Erythroblast (primary cell): ENCODE data around the gene B3GAT2.

Experiments
- GATA1 ChIP-seq: IDR thresholded peaks from 2 replicates; pipeline ENCODE4 v1.6.1; 2011; ENCODE audit warnings: low read depth, mild to moderate bottlenecking, control low read depth, low read length, moderate library complexity
- POLR2A ChIP-seq: IDR thresholded peaks from 2 replicates; pipeline ENCODE4 v1.6.1; 2011; ENCODE audit warnings: mild to moderate bottlenecking, low read length

- no peak for TF ChIP-seq POLR2A
- no peak for TF ChIP-seq GATA1
These were observed 107.4 kb downstream of the B3GAT2 start for GRCh38 chr6:70849348-70850069.
